GM12892 (cell line): ENCODE measurements around the gene UGT2A2.

ENCODE experiments used
- POLR2AphosphoS5 ChIP-seq: IDR thresholded peaks from 2 replicates; pipeline ENCODE4 v1.6.1; 2011; ENCODE audit warnings: low read depth, low read length, control low read depth
- TAF1 ChIP-seq: IDR thresholded peaks from 2 replicates; pipeline ENCODE4 v1.6.1; 2011; ENCODE audit warnings: low read depth, mild to moderate bottlenecking, control low read depth, low read length, borderline replicate concordance

- TF ChIP-seq TAF1 = no peak
- no peak for TF ChIP-seq POLR2AphosphoS5
Observed at GRCh38 chr4:69577245-69577644, 62.2 kb downstream of the UGT2A2 start.
